Endothelial cell of umbilical vein (primary cell): ENCODE results near the gene CDK4. TPM values are rescaled to one million over a fixed set of nuclear protein-coding genes. Genes with fewer than 3 reads are reported as not detected.

Experiments used
- BruUV-seq: library from RNA; stranded (reverse); fragments of 400-500 nt; replicated peaks from 2 replicates; lab custom pipeline; 2021; lab: Mats Ljungman, UMichigan
- CTCF ChIA-PET: fragments of 300-600, 350-600 bp; sonication (Branson Sonifier 250); formaldehyde crosslinking; loops from one replicate; lab custom pipeline; 2021; ENCODE audit warnings: antibody characterized with exemption, inconsistent platforms; lab: Charles Lee
- POLR2A ChIA-PET: fragments of 300-600, 350-600 bp; sonication (Branson Sonifier 250); formaldehyde crosslinking; loops from one replicate; lab custom pipeline; 2021; ENCODE audit warnings: antibody characterized with exemption, inconsistent platforms; lab: Charles Lee
- DNase-seq: peaks from one replicate; pipeline ENCODE4 v3.0.0-alpha.2; 2011; ENCODE audit warnings: low read depth, low spot score
- FAIRE-seq: peaks from 2 replicates; lab custom pipeline; 2011; peaks lifted over from hg19 to GRCh38; lab: Jason Lieb, UNC
- H2AFZ ChIP-seq: 2 replicates; pipeline ENCODE4 v1.6.0; 2012; ENCODE audit warnings: low read depth, low read length, control low read depth, inconsistent platforms
- H3K27ac ChIP-seq: 2 replicates; pipeline ENCODE4 v1.5.1; 2011; ENCODE audit warnings: low read depth, mild to moderate bottlenecking, control low read depth, low read length, moderate library complexity; ENCODE audit not compliant: insufficient read depth
- H3K27me3 ChIP-seq, 2 experiments: 2 replicates each; pipeline versions ENCODE4 v1.6.0 to v1.6.1; 2011; ENCODE audit warnings: low read length in 2 of 2, mixed read lengths in 1 of 2; ENCODE audit not compliant: control insufficient read depth in 2 of 2, insufficient read depth in 2 of 2
- H3K36me3 ChIP-seq, 2 experiments: 2 replicates in 1 of 2; 3 replicates in 1 of 2; pipeline ENCODE4 v1.5.1; 2011; ENCODE audit warnings: low read length in 2 of 2, mild to moderate bottlenecking in 1 of 2, moderate library complexity in 1 of 2; ENCODE audit not compliant: control insufficient read depth in 2 of 2, insufficient read depth in 2 of 2; ENCODE audit errors: extremely low read depth in 1 of 2
- H3K4me1 ChIP-seq: 3 replicates; pipeline ENCODE4 v1.5.1; 2011; ENCODE audit warnings: mild to moderate bottlenecking, low read length; ENCODE audit not compliant: control insufficient read depth, insufficient read depth; ENCODE audit errors: extremely low read depth
- H3K4me2 ChIP-seq: 2 replicates; pipeline ENCODE4 v1.6.1; 2011; ENCODE audit warnings: low read length, control low read depth, mixed read lengths; ENCODE audit not compliant: insufficient read depth
- H3K4me3 ChIP-seq, 3 experiments: fragments of 200-600 bp in 1 of 3; sonication (generic), shearing (Covaris generic) in 1 of 3; replicated peaks in 1 of 3; 2 replicates each; pipeline ENCODE4 v1.5.1; 2011 to 2016; ENCODE audit warnings: control low read depth in 3 of 3, low read length in 3 of 3, mild to moderate bottlenecking in 2 of 3, inconsistent platforms in 1 of 3, low read depth in 1 of 3, moderate library complexity in 1 of 3; ENCODE audit not compliant: insufficient read depth in 1 of 3
- H3K79me2 ChIP-seq: 2 replicates; pipeline ENCODE4 v1.6.0; 2012; ENCODE audit warnings: low read length, inconsistent platforms; ENCODE audit not compliant: control insufficient read depth, insufficient read depth
- H3K9ac ChIP-seq: replicated peaks from 2 replicates; pipeline ENCODE3; 2011; ENCODE audit warnings: low read length, control low read depth; ENCODE audit not compliant: insufficient read depth; ENCODE audit errors: extremely low read depth
- H3K9me1 ChIP-seq: replicated peaks from 3 replicates; pipeline ENCODE4 v1.6.0; 2011; ENCODE audit warnings: mild to moderate bottlenecking, low read length; ENCODE audit not compliant: control insufficient read depth, insufficient read depth; ENCODE audit errors: extremely low read depth
- H3K9me3 ChIP-seq: replicated peaks from 2 replicates; pipeline ENCODE4 v1.5.1; 2012; ENCODE audit warnings: low read length, inconsistent platforms; ENCODE audit not compliant: control insufficient read depth, insufficient read depth
- H4K20me1 ChIP-seq: replicated peaks from 2 replicates; pipeline ENCODE3; 2011; ENCODE audit warnings: mild to moderate bottlenecking, low read length; ENCODE audit not compliant: control insufficient read depth, insufficient read depth; ENCODE audit errors: extremely low read depth
- EZH2 ChIP-seq: IDR thresholded peaks from 2 replicates; pipeline ENCODE4 v1.6.1; 2012; ENCODE audit warnings: borderline replicate concordance, low read depth, mild to moderate bottlenecking, moderate library complexity, low read length, inconsistent platforms; ENCODE audit not compliant: severe bottlenecking
- FOS ChIP-seq: IDR thresholded peaks from 2 replicates; pipeline ENCODE4 v1.6.1; 2011; ENCODE audit warnings: mild to moderate bottlenecking, low read length, moderate library complexity, borderline replicate concordance; ENCODE audit not compliant: insufficient read depth
- GATA2 ChIP-seq: IDR thresholded peaks from 2 replicates; pipeline ENCODE4 v1.7.0; 2011; ENCODE audit warnings: low read depth, mild to moderate bottlenecking, moderate library complexity, mixed read lengths, low read length; ENCODE audit not compliant: insufficient read length, insufficient read depth
- JUN ChIP-seq: IDR thresholded peaks from 2 replicates; pipeline ENCODE4 v1.6.1; 2011; ENCODE audit warnings: borderline replicate concordance, low read depth; ENCODE audit not compliant: insufficient read length, insufficient read depth
- MYC ChIP-seq: IDR thresholded peaks from one replicate; pipeline ENCODE4 v1.6.1; 2011; ENCODE audit warnings: mild to moderate bottlenecking, low read depth, low read length
- POLR2A ChIP-seq: IDR thresholded peaks from 2 replicates; pipeline ENCODE4 v1.6.1; 2012; ENCODE audit warnings: low read depth, mild to moderate bottlenecking, control low read depth, low read length
- POLR2AphosphoS5 ChIP-seq: IDR thresholded peaks from 2 replicates; pipeline ENCODE4 v1.6.1; 2012; ENCODE audit warnings: low read depth, mild to moderate bottlenecking, control low read depth, low read length, moderate library complexity; ENCODE audit not compliant: insufficient read depth
- dilution Hi-C: fragments of 300-500 bp; cut with MboI; formaldehyde crosslinking; loops from one replicate; pipeline ENCODE4 v1.15.0; 2019; ENCODE audit warnings: low sequenced_read_pairs; ENCODE audit not compliant: extremely low pct_ligation_motif_present
- intact Hi-C: fragments of 100-400 bp; cut with micrococcal nuclease; formaldehyde crosslinking; loops from one replicate; pipeline ENCODE4 v1.10.0; 2022
- polyA plus RNA-seq, 4 experiments: library from polyadenylated mRNA; depleted of rRNA in 3 of 4; stranded (reverse) in 3 of 4; unstranded in 1 of 4; fragments of >200 nt; gene quantifications; 2 replicates each; pipeline versions ENCODE4 v1.2.1 to v1.2.3, GENCODE V29; 2011 to 2012; ENCODE audit warnings: missing spikeins in 1 of 4
- total RNA-seq: library from RNA; stranded (reverse); gene quantifications from 2 replicates; pipeline ENCODE4 v1.2.3, GENCODE V29; 2021
- TF ChIP-seq, protein P1 (sequence below), 2 donors: IDR thresholded peaks; 1 replicate in 1 of 2; 2 replicates in 1 of 2; pipeline ENCODE4 v1.5.1; 2011; ENCODE audit warnings: low read length in 2 of 2, mild to moderate bottlenecking in 2 of 2, moderate library complexity in 2 of 2, control low read depth in 1 of 2, inconsistent platforms in 1 of 2, low read depth in 1 of 2; ENCODE audit not compliant: insufficient read depth in 1 of 2; ENCODE audit errors: extremely low read depth in 1 of 2
- TF ChIP-seq, protein P2 (sequence below): IDR thresholded peaks from 2 replicates; pipeline ENCODE4 v1.6.1; 2011; ENCODE audit not compliant: insufficient read depth, insufficient read length

CDK4 gene
- total and polyA plus RNA-seq, 2 donors (not counting 3 experiments of a cell fraction or from before 2014, with no cell fraction given) = 171 to 332 TPM

GRCh38 chr12:57772429-57773322, 20.6 kb upstream of the CDK4 start, which contains the start of gene EEF1AKMT3:
TSS of gene EEF1AKMT3 (plus strand) at chr12:57772614. CDS start at chr12:57772725, 111 bp downstream.
- Histone ChIP-seq H3K9me3 (no peaks in the 10 kb centered on the region), H2AFZ (peak within 1 kb of the TSS; percentile 89), H3K27me3 (no peaks in the 10 kb centered on the region), H3K4me3 (peak within 1 kb of the TSS; percentile 69 to 79 (median 76)), H3K4me1 (peaks cover 13% of the 10 kb centered on the region), H4K20me1 (no peaks in the 10 kb centered on the region), H3K9me1 (no peaks in the 10 kb centered on the region), H3K36me3 (peaks cover 0 to 2% of the 10 kb centered on the region in 2 experiments), H3K27ac (peak within 1 kb of the TSS; percentile 79), H3K79me2 (peaks cover 2% of the 10 kb centered on the region), H3K4me2 (peak within 1 kb of the TSS; percentile 90), H3K9ac (peak within 1 kb of the TSS; percentile 78)
- dilution Hi-C loops = no loop called here
- FAIRE-seq = no peak
- peak; percentile 64 for DNase-seq
- TF ChIP-seq POLR2AphosphoS5 (no peak), GATA2 (no peak), MYC (no peak), EZH2 (no peak), JUN (no peak), FOS (no peak), POLR2A (no peak)
- TF ChIP-seq, protein P1, sequence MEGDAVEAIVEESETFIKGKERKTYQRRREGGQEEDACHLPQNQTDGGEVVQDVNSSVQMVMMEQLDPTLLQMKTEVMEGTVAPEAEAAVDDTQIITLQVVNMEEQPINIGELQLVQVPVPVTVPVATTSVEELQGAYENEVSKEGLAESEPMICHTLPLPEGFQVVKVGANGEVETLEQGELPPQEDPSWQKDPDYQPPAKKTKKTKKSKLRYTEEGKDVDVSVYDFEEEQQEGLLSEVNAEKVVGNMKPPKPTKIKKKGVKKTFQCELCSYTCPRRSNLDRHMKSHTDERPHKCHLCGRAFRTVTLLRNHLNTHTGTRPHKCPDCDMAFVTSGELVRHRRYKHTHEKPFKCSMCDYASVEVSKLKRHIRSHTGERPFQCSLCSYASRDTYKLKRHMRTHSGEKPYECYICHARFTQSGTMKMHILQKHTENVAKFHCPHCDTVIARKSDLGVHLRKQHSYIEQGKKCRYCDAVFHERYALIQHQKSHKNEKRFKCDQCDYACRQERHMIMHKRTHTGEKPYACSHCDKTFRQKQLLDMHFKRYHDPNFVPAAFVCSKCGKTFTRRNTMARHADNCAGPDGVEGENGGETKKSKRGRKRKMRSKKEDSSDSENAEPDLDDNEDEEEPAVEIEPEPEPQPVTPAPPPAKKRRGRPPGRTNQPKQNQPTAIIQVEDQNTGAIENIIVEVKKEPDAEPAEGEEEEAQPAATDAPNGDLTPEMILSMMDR (IDR thresholded peaks at IDR 0.05; ENCODE audit: extremely low read depth in 1 of 2, insufficient read depth in 1 of 2, low read depth in 1 of 2, low read length in 2 of 2) = no peak
- TF ChIP-seq, protein P2, sequence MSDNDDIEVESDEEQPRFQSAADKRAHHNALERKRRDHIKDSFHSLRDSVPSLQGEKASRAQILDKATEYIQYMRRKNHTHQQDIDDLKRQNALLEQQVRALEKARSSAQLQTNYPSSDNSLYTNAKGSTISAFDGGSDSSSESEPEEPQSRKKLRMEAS = no peak
- CTCF ChIA-PET = interaction anchor here (0.7 to 1.4 kb wide), 7 partner anchors 10 to 121 kb away, joined by 3 to 17 read pairs (median 3); partner anchors contain the start of genes MARCHF9 and TSFM
- POLR2A ChIA-PET = interaction anchor here (0.6 to 1.3 kb wide), 4 partner anchors 9 to 1295 kb away, joined by 3 to 11 read pairs (median 4); partner anchors contain the start of genes TSFM and TSPAN31
- TSS peak; percentile 24 for BruUV-seq
- intact Hi-C loops = loop anchor here (1.0 kb wide), 4 partner anchors 10 to 74 kb away; partner anchors contain the start of genes CDK4, CTDSP2 and TSFM
